ENCODE data around the gene CFAP20.

The CFAP20 gene

DNA sequence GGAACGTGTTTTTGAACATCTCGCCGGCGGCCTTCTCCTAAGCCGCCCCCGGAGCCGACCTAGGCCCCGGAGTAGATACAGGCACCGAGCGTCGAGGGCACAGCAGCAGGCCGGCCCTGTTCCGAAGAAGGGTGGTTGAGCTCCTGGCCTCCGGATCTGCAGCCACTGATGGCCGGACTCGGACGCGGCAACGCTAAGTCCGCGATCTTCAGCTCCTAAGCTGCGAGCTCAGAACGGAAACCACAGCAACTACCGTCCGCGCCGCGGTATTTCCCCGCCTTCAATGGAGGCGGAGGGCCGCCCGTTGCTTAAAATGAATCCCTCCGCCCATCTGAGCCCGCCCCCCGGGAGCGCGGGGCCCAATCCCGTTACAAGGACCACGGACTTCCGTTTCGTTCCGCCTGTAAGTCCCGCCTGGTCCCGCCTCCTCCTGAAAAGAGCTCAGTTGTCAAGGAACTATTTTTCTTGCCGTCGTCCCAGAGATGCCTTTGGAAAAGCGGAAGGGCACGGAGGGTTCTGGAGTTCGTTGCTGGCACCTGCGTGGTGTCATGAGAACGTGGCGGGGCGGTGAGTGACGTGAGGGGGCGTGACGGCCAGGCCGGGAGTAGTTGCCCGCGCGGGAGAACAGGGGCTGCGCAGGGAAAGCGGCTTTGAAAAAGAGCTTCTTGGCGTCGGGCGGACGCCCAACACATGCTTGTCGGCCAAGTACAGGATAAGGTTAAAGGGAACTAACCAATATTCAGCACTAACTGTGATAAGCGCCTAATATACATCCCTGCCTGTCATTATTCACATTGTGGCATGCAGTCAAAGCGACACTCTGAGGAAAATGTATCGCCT, at the start of gene CFAP20:
Gene CFAP20, minus strand, starts transcription at position 285 of the 840 bp plus-strand sequence. Its CDS starts 266 bp downstream, at position 19.
- peak; percentile 96 for DNase-seq (ENCODE audit: low spot score)

GRCh38 chr16:58177353-58177710, 48.2 kb upstream of the CFAP20 start:
- DNase-seq (ENCODE audit: low spot score) = no peak

DNA sequence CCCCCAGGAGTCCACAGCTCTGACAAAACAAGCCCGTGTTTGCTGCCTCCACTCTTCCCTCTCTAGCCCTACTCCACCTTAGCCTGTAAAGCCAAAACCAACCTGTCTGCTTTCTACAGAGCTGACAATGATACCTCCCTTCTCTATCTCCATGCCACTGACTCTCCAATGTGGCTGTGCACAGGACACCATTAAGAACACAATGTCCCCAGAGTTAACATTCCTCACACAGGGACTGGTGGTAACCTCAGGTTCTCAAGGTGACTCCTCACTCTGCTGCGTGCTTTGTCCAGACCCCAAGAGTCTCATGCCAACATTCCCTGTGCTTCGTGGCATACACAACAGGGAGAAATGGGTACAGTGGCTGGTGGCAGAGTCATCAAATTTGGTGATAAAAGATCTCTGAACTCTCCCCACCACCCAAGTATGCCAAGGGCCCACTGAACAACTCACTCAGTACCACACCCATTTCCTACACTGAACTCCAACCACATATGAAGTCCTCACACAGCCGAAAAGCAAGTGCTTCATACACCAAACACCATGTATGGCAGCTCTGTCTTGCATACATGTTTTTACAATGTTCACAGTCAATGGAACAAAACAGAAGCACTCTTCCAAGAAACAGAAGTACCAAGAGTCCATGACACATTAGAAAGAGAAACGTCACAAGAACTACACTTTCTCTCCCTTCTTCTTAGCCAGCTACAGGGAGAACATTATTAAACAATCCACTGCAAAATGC, 47.6 kb upstream of the CFAP20 start:
- DNase-seq (ENCODE audit: low spot score) = no peak

DNA sequence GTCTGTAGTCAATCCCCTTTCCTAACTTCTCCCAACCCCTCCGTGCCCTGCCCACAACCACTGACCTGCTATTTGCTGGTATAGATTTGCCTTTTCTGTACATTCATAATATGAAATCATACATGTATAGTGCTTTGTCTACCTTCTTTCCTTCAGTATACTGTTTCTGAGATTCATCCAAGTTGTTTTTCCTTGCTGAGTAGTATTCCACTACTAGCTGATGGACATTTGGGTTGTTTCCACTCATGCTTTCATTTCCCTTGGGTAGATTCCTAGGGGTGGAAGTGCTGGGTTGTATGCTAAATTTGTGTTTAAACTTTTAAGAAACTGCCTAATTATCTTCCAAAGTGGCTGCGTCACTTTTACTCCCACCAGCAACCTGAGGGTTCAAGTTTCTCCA, 41.0 kb upstream of the CFAP20 start:
- DNase-seq (ENCODE audit: low spot score) = no peak

DNA sequence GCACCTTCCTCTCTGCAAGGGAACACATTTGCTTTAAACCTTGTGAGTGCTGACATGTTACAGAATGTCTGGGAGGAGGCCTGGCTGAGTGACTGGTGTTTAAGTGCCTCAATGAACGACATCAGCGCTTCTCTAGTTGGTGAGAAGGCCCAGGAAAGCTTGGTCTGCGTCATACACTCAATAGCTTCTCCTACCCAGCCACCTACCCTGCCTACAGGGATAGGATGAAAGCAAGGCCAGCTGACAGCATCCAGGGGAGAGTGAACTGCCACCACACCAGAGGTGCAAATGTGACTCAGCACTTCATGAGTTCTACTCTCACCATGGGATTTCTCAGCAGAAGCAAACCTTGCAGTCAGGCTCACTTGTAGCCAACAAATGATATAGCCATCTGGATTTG, 31.7 kb upstream of the CFAP20 start:
- DNase-seq (ENCODE audit: low spot score) = no peak

GRCh38 chr16:58158725-58159124, 29.5 kb upstream of the CFAP20 start:
- DNase-seq (ENCODE audit: low spot score) = no peak

- no peak for DNase-seq (ENCODE audit: low spot score)
These were observed 28.9 kb upstream of the CFAP20 start for GRCh38 chr16:58157951-58158540.

DNA sequence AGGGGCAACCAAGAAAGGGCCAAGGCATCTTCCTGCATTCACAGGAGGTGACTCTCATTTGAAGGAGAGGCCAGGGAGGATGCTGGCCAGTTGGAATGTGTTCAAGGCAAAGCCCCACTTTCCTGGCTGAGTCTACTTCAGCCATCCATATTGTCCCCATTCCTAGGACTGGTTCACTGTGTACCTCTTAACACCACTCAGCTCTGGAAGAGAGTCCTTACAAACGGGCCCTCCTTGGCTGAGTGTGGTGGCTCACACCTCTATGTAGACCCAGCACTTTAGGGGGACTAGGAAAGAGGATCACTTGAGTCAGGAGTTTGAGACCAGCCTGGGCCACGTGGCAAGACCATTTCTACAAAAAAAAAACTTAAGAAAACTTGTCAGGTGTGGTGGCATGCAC, 28.1 kb upstream of the CFAP20 start:
- DNase-seq (ENCODE audit: low spot score) = no peak

GRCh38 chr16:58155839-58156238, 26.7 kb upstream of the CFAP20 start:
- DNase-seq (ENCODE audit: low spot score) = no peak

DNA sequence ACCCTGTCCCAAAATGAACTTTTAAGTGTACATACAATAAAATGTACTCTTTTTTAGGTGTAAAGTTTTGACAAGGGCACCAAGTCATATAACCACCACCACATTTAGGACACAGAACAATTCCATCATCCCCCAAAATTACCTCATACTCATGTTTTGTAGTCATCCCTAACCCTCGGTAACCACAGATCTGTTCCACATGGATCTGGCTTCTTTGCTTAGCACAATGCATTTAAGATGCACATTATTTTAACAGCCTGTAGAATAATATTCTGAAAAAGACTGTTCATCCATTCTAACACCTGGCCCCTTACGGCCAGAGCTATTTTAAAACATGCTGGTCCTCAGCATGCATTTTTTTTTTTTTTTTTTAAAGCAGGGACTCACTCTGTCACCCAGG, 25.2 kb upstream of the CFAP20 start:
- peak; percentile 13 for DNase-seq (ENCODE audit: low spot score)

GRCh38 chr16:58152246-58152868, 23.2 kb upstream of the CFAP20 start:
- DNase-seq (ENCODE audit: low spot score) = no peak

DNA sequence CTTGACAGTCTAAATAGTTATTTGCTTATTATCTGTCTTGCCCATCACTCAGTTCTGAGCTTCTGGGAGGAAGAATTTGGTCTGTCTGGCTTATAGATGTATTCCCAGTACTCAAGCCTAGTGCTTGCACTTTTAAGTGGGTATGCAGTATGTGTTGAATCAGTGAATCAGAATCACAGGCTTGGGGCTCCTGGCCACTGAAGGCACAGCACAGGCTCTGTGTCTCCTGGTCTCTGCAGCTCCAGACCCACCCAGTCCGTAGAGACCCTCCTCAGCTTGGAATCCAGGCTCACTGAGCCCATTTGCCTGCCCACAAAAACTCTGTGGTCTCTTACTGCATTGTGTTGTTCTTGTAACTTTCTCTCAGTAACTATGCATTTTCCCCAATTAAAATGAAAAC, 19.3 kb upstream of the CFAP20 start:
- no peak for DNase-seq (ENCODE audit: low spot score)

- DNase-seq (ENCODE audit: low spot score) = no peak
These were observed 18.9 kb upstream of the CFAP20 start for GRCh38 chr16:58148099-58148498.

- no peak for DNase-seq (ENCODE audit: low spot score)
These were observed 9.7 kb upstream of the CFAP20 start for GRCh38 chr16:58138852-58139251.

DNA sequence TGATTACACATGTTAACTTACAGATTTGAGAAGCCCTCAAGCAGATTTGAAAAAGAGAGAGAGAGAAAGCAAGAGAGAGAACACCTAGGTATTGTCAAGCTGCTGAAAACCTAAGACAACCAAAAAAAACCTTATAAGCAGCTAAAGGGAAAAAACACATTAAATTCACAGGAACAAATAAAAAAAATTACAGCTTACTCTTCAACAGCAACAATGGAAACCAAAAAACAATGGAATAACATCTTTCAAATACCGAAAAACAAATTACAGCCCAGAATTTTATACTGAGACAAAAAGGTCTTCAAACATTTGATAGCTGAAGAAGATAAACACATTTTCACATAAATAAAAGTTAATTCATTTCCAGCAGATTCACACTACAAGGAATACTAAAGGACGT, 8.4 kb upstream of the CFAP20 start:
- no peak for DNase-seq (ENCODE audit: low spot score)

- DNase-seq (ENCODE audit: low spot score) = no peak
These were observed 477 bp downstream of the CFAP20 start for GRCh38 chr16:58128711-58129096.

- no peak for DNase-seq (ENCODE audit: low spot score)
These were observed 975 bp downstream of the CFAP20 start for GRCh38 chr16:58128181-58128631.

DNA sequence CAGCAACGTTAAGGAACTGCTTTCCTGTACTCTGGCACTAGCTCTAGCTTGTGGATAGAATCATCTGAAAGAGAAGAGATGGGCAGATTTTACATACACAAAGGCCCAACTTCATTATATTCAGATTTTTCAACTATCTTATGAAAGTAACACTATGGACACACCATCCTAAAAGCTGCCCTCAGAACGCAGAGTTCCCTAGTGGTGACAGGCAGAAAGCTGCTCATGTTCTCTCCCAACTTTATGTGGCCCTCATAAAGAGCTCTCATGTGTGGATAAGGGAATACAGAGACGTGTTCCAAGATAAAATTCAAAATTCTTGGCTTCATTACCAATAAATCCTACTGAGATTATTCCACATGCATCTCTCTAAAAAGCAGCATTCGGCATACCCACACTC, 1.5 kb downstream of the CFAP20 start:
- no peak for DNase-seq (ENCODE audit: low spot score)

- DNase-seq (ENCODE audit: low spot score) = peak; percentile 45
These were observed 2.1 kb downstream of the CFAP20 start for GRCh38 chr16:58127033-58127556.

DNA sequence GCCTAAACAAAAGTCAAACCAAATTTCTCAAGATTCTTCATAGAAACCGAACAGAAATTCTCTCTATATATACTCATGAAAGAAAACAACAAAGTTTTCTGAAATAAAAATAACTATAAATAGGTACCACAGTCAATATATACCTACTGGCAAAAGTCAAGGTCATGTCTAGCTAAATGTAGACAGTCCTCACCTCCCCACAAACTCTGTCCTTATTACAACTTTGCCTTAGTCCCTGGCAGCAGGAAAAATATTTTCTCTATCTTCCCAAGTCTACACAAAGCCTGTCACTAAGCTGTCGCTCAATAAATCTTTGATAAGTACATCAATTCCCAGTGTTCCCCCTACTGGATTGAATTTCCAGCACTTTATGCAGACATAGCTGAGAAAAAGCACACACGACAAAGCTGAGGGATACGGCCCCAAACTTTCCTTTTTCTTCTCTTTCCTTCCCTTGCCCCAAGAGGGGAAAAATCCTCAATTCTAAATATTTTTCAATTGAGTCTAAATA, 2.7 kb downstream of the CFAP20 start:
- no peak for DNase-seq (ENCODE audit: low spot score)

- DNase-seq (ENCODE audit: low spot score) = no peak
These were observed 3.3 kb downstream of the CFAP20 start for GRCh38 chr16:58125781-58126335.

DNA sequence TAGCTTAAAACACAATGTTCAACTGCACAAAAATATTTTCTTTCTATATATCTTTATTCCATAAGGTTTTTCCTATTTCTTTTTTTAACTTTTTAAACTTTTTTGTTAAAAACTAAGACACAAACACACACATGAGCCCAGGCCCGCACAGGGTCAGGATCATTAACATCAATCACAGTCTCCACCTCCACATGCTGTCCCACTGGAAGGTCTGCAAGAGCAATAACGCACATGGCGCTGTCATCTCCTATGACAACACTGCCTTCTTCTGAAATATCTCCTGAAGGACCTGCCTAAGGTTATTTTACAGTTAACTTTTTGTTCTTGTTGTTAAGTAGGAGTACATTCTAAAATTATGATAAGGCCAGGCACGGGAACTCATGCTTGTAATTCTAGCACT, 4.1 kb downstream of the CFAP20 start:
- DNase-seq (ENCODE audit: low spot score) = no peak

Data from AG08395 (cell line).